ENCODE data around the gene SYNPO2. TPM values are rescaled to one million over a fixed set of nuclear protein-coding genes. Genes with fewer than 3 reads are reported as not detected.

Gene SYNPO2
- total RNA-seq, 1 experiment from 2014 or later, result 0.28 TPM

GRCh38 chr4:118848242-118848641 is 40.4 kb upstream of the SYNPO2 start:
- BruUV-seq (replicated peaks), result no TSS peak
- in situ Hi-C loops (cut with HindIII; ENCODE audit: low pct_unique_long_range_greater_than_20kb, low sequenced_read_pairs), result no loop called here
- CTCF ChIA-PET, result no interaction called here

GRCh38 chr4:118848901-118849300 is 39.8 kb upstream of the SYNPO2 start:
- no peak overlapping the region for H3K27ac ChIP-seq (ENCODE audit: low read length)
- no peaks in the 10 kb centered on the region for H3K4me1 ChIP-seq (ENCODE audit: control insufficient read depth, insufficient read depth, low read length)
- in situ Hi-C loops (cut with HindIII; ENCODE audit: low pct_unique_long_range_greater_than_20kb, low sequenced_read_pairs) (no loop called here), intact Hi-C loops (cut with micrococcal nuclease; ENCODE audit: unreplicated experiment) (no loop called here)
- ChIA-PET POLR2A (no interaction called here), CTCF (no interaction called here)
- H3K36me3 ChIP-seq (ENCODE audit: control insufficient read depth, insufficient read depth, low read length), result no peaks in the 10 kb centered on the region
- no peak overlapping the region for H3K4me3 ChIP-seq (ENCODE audit: low read depth in 2 of 2, low read length in 2 of 2)
- DNase-seq (ENCODE audit: low read depth, low spot score), result no peak
- TF ChIP-seq, protein P1, sequence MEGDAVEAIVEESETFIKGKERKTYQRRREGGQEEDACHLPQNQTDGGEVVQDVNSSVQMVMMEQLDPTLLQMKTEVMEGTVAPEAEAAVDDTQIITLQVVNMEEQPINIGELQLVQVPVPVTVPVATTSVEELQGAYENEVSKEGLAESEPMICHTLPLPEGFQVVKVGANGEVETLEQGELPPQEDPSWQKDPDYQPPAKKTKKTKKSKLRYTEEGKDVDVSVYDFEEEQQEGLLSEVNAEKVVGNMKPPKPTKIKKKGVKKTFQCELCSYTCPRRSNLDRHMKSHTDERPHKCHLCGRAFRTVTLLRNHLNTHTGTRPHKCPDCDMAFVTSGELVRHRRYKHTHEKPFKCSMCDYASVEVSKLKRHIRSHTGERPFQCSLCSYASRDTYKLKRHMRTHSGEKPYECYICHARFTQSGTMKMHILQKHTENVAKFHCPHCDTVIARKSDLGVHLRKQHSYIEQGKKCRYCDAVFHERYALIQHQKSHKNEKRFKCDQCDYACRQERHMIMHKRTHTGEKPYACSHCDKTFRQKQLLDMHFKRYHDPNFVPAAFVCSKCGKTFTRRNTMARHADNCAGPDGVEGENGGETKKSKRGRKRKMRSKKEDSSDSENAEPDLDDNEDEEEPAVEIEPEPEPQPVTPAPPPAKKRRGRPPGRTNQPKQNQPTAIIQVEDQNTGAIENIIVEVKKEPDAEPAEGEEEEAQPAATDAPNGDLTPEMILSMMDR (IDR thresholded peaks at IDR 0.05), result no peak
- TF ChIP-seq REST (IDR thresholded peaks at IDR 0.05; ENCODE audit: insufficient read depth in 1 of 2, low read depth in 2 of 2, low read length in 1 of 2), result no peak
- TF ChIP-seq TCF7L2 (IDR thresholded peaks at IDR 0.05; ENCODE audit: low read depth, low read length), result no peak
- TF ChIP-seq SIN3A (IDR thresholded peaks at IDR 0.05; ENCODE audit: borderline replicate concordance, insufficient read depth, low read depth, low read length), result no peak
- no TSS peak for BruUV-seq (replicated peaks)
- H3K9me3 ChIP-seq (ENCODE audit: control insufficient read depth, insufficient read depth, low read depth, low read length), result no peaks in the 10 kb centered on the region
- H3K27me3 ChIP-seq (ENCODE audit: control insufficient read depth, insufficient read depth, low read length), result no peaks in the 10 kb centered on the region
- no peak for ATAC-seq

More at GRCh38 chr4:118848242-118848641, 40.4 kb upstream of the SYNPO2 start:
- ATAC-seq (no peak), DNase-seq (ENCODE audit: low read depth, low spot score) (no peak)
- TF ChIP-seq, protein P1 (IDR thresholded peaks at IDR 0.05), result no peak
- TF ChIP-seq SIN3A (IDR thresholded peaks at IDR 0.05; ENCODE audit: borderline replicate concordance, insufficient read depth, low read depth, low read length) (no peak), REST (IDR thresholded peaks at IDR 0.05; ENCODE audit: insufficient read depth in 1 of 2, low read depth in 2 of 2, low read length in 1 of 2) (no peak), TCF7L2 (IDR thresholded peaks at IDR 0.05; ENCODE audit: low read depth, low read length) (no peak), POLR2AphosphoS5 (IDR thresholded peaks at IDR 0.05; ENCODE audit: low read depth, low read length) (no peak)
- Histone ChIP-seq H3K4me1 (ENCODE audit: control insufficient read depth, insufficient read depth, low read length) (no peaks in the 10 kb centered on the region), H3K27ac (ENCODE audit: low read length) (no peak overlapping the region), H3K9me3 (ENCODE audit: control insufficient read depth, insufficient read depth, low read depth, low read length) (no peaks in the 10 kb centered on the region), H3K27me3 (ENCODE audit: control insufficient read depth, insufficient read depth, low read length) (no peaks in the 10 kb centered on the region), H3K4me3 (ENCODE audit: low read depth in 2 of 2, low read length in 2 of 2) (no peak overlapping the region), H3K36me3 (ENCODE audit: control insufficient read depth, insufficient read depth, low read length) (no peaks in the 10 kb centered on the region)
- POLR2A ChIA-PET, result no interaction called here
- intact Hi-C loops (cut with micrococcal nuclease; ENCODE audit: unreplicated experiment), result no loop called here
